Thoracic aorta (tissue), 2 donors: ENCODE results near the gene SMCHD1. TPM values are rescaled to one million over a fixed set of nuclear protein-coding genes. Genes with fewer than 3 reads are reported as not detected.

ENCODE experiments used
- ATAC-seq: fragments of 150-250 bp; one replicate; pipeline ENCODE4 v1.8.0; 2017; ENCODE audit warnings: low read depth; ENCODE audit not compliant: insufficient number of reproducible peaks, low FRiP score
- DNase-seq: peaks from one replicate; pipeline ENCODE4 v3.0.0-alpha.2; 2020; ENCODE audit warnings: low spot score
- H3K27ac ChIP-seq, 2 donors: fragments of 200-600 bp; sonication (generic); 1 replicate in 1 of 2; 2 replicates in 1 of 2; pipeline ENCODE4 v1.5.1; 2016; ENCODE audit warnings: mild to moderate bottlenecking in 2 of 2, moderate library complexity in 2 of 2
- H3K27me3 ChIP-seq: fragments of 200-600 bp; sonication (generic); replicated peaks from 2 replicates; pipeline ENCODE4 v1.6.0; 2016; ENCODE audit warnings: mild to moderate bottlenecking; ENCODE audit not compliant: insufficient read depth
- H3K36me3 ChIP-seq: fragments of 200-600 bp; sonication (generic); one replicate; pipeline ENCODE4 v1.5.1; 2016
- H3K4me1 ChIP-seq, 2 donors: fragments of 200-600 bp; sonication (generic); 1 replicate in 1 of 2; 2 replicates in 1 of 2; pipeline versions ENCODE4 v1.5.1 to v1.6.0; 2016; ENCODE audit warnings: low read depth in 2 of 2, mild to moderate bottlenecking in 1 of 2; ENCODE audit not compliant: control insufficient read depth in 1 of 2
- H3K4me3 ChIP-seq: fragments of 200-600 bp; sonication (generic); 2 replicates; pipeline ENCODE4 v1.5.1; 2016; ENCODE audit warnings: mild to moderate bottlenecking
- H3K9me3 ChIP-seq: fragments of 200-600 bp; sonication (generic); 2 replicates; pipeline ENCODE4 v1.5.1; 2016
- total RNA-seq, 2 donors: library from RNA; depleted of rRNA; stranded (reverse); fragments of >200 nt; gene quantifications; one replicate each; pipeline versions ENCODE4 v1.1.0 to v1.2.3, GENCODE V29; 2016
- TF ChIP-seq, protein P1 (sequence below): fragments of 200-600 bp; sonication (generic); IDR thresholded peaks from one replicate; pipeline ENCODE4 v1.5.1; 2019; ENCODE audit warnings: antibody characterized with exemption

Gene SMCHD1
- total RNA-seq, 2 donors from 2014 or later: 73.8 to 107 TPM

DNA sequence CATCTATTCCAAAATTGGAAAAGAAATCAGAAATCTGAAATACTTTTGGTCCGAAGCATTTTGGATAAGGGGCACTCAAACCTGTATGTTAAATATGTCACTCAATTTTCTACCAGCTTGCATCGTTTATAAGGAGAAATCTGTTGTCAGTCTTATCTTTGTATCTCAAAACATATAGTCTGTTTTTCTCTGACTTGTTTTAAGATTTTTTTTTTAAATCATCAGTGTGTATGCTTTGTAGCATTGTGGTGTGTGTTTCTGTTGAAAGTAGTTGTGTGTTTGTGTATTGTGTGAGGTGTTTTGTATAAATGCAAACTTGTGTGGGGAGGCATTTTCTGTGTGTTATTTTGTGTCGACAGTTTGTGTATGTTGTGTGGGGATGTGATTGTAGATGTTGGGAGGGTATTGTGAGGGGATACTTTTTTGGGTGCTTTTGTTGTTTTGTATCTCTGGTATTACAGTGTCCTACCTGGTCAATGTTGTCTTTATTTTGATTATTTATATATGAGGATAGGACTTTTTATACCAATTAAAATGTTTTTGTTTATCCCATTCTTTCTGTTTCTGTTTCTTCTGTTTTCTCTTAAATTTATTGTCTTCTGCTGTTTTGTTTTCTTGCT is 30.9 kb downstream of the SMCHD1 start:
- ATAC-seq: no peak
- Histone ChIP-seq H3K9me3 (no peaks in the 10 kb centered on the region), H3K4me3 (no peak overlapping the region), H3K4me1 (peaks cover 3 to 6% of the 10 kb centered on the region in 2 donors), H3K27me3 (no peaks in the 10 kb centered on the region), H3K36me3 (peaks cover 3% of the 10 kb centered on the region), H3K27ac (no peak overlapping the region)
- TF ChIP-seq, protein P1, sequence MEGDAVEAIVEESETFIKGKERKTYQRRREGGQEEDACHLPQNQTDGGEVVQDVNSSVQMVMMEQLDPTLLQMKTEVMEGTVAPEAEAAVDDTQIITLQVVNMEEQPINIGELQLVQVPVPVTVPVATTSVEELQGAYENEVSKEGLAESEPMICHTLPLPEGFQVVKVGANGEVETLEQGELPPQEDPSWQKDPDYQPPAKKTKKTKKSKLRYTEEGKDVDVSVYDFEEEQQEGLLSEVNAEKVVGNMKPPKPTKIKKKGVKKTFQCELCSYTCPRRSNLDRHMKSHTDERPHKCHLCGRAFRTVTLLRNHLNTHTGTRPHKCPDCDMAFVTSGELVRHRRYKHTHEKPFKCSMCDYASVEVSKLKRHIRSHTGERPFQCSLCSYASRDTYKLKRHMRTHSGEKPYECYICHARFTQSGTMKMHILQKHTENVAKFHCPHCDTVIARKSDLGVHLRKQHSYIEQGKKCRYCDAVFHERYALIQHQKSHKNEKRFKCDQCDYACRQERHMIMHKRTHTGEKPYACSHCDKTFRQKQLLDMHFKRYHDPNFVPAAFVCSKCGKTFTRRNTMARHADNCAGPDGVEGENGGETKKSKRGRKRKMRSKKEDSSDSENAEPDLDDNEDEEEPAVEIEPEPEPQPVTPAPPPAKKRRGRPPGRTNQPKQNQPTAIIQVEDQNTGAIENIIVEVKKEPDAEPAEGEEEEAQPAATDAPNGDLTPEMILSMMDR: no peak
- DNase-seq: no peak

DNA sequence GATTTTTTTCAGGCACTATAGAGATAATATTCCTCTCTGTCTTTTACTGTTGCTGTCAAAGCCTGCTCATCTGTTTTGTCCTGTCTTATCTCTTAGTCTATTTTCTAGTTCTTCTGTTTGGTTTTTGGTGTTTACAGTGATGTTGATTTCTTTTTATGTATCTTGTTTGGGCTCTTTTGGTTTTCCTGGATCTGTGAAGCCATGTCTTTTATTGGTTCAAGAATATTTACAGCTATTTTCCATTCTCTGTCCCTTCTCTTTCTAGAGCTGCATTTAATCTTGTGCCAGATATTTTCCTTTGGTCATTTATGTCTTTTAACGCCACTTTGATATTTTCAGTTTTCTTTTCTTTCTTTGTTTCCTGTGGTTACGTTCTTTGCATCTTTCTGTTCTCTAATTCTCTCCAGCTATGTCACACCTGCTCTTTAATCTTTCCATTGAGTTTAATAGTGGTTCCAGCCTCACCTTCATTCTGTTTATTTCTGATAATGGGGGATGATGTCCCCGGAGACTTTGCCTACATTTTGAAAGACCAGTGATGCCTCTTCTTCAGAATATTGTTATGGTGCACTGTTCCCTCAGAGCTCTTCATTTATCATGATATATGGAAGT is 32.0 kb downstream of the SMCHD1 start:
- peaks cover 3% of the 10 kb centered on the region for H3K36me3 ChIP-seq
- TF ChIP-seq, protein P1: no peak
- H3K4me3 ChIP-seq: no peak overlapping the region
- DNase-seq: no peak
- H3K9me3 ChIP-seq: no peaks in the 10 kb centered on the region
- no peak for ATAC-seq
- no peak overlapping the region for H3K27ac ChIP-seq
- H3K27me3 ChIP-seq: no peaks in the 10 kb centered on the region
- H3K4me1 ChIP-seq: peaks cover under 1 to 4% of the 10 kb centered on the region in 2 donors

DNA sequence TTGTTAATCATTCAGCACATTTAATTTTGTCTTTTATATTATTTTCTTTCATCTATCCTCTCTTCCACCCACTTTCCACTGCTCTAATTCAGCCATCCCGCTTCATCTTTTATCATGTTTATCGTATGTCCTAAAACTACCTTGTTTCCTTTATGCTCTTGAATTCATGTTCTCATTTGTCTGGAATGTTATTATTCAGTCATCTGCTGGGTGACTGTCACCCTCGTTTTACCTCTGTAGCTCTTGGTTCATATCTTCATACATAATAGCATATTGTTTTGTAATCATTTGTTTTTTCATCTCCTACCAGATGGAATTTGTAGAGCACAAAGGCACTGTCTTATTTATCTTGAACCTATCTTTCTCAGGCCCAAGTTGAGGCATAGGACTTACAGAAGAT is 37.0 kb downstream of the SMCHD1 start:
- peaks cover 8% of the 10 kb centered on the region for H3K36me3 ChIP-seq
- ATAC-seq (no peak), DNase-seq (no peak)

GRCh38 chr18:2697184-2697583 is 41.7 kb downstream of the SMCHD1 start:
- peaks cover 29% of the 10 kb centered on the region for H3K36me3 ChIP-seq

More for the DNA sequence above, 37.0 kb downstream of the SMCHD1 start:
- Histone ChIP-seq H3K27me3 (no peaks in the 10 kb centered on the region), H3K4me1 (no peaks in the 10 kb centered on the region), H3K4me3 (no peak overlapping the region), H3K27ac (no peak overlapping the region), H3K9me3 (no peaks in the 10 kb centered on the region)
- TF ChIP-seq, protein P1: no peak

GRCh38 chr18:2699001-2699400 is 43.5 kb downstream of the SMCHD1 start:
- Histone ChIP-seq H3K4me1 (no peaks in the 10 kb centered on the region), H3K36me3 (peaks cover 34% of the 10 kb centered on the region), H3K4me3 (no peak overlapping the region), H3K27me3 (no peaks in the 10 kb centered on the region), H3K9me3 (no peaks in the 10 kb centered on the region), H3K27ac (no peak overlapping the region)
- TF ChIP-seq, protein P1: no peak
- ATAC-seq: no peak
- DNase-seq: no peak

More at GRCh38 chr18:2697184-2697583, 41.7 kb downstream of the SMCHD1 start:
- ATAC-seq (no peak), DNase-seq (no peak)
- Histone ChIP-seq H3K9me3 (no peaks in the 10 kb centered on the region), H3K27ac (no peak overlapping the region), H3K4me1 (no peaks in the 10 kb centered on the region), H3K27me3 (no peaks in the 10 kb centered on the region), H3K4me3 (no peak overlapping the region)
- TF ChIP-seq, protein P1: no peak
